Measurements from ENCODE around the gene TMEM132D. TPM values are rescaled to one million over a fixed set of nuclear protein-coding genes. Genes with fewer than 3 reads are reported as not detected.

The TMEM132D gene
- total RNA-seq, 1 experiment from 2014 or later, result not detected

DNA sequence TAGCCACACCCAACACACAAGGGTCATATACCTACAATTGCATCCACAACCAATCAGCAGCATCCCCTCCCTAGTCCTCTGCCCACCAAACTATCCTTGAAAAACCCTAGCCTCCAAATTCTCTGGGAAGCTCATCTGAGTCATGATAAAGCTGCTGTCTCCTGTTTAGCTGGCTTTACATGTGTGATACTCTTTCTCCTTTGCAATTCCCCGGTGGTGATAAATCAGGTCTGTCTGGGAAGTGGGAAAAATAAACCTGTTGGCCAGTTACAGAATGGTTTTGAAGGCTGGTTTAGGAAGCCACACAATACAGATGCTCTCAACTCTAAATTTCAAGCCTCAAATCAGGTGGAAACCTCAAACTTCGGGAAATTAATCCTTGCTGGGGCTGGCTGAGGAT, 41.9 kb downstream of the TMEM132D start:
- H3K27me3 ChIP-seq (ENCODE audit: control insufficient read depth, insufficient read depth, low read length), result no peaks in the 10 kb centered on the region
- BruUV-seq (replicated peaks), result no TSS peak
- TF ChIP-seq SIN3A (IDR thresholded peaks at IDR 0.05; ENCODE audit: borderline replicate concordance, insufficient read depth, low read depth, low read length) (no peak), TCF7L2 (IDR thresholded peaks at IDR 0.05; ENCODE audit: low read depth, low read length) (no peak), POLR2AphosphoS5 (IDR thresholded peaks at IDR 0.05; ENCODE audit: low read depth, low read length) (no peak)
- TF ChIP-seq, protein P1, sequence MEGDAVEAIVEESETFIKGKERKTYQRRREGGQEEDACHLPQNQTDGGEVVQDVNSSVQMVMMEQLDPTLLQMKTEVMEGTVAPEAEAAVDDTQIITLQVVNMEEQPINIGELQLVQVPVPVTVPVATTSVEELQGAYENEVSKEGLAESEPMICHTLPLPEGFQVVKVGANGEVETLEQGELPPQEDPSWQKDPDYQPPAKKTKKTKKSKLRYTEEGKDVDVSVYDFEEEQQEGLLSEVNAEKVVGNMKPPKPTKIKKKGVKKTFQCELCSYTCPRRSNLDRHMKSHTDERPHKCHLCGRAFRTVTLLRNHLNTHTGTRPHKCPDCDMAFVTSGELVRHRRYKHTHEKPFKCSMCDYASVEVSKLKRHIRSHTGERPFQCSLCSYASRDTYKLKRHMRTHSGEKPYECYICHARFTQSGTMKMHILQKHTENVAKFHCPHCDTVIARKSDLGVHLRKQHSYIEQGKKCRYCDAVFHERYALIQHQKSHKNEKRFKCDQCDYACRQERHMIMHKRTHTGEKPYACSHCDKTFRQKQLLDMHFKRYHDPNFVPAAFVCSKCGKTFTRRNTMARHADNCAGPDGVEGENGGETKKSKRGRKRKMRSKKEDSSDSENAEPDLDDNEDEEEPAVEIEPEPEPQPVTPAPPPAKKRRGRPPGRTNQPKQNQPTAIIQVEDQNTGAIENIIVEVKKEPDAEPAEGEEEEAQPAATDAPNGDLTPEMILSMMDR (IDR thresholded peaks at IDR 0.05), result no peak
- TF ChIP-seq, protein P2, sequence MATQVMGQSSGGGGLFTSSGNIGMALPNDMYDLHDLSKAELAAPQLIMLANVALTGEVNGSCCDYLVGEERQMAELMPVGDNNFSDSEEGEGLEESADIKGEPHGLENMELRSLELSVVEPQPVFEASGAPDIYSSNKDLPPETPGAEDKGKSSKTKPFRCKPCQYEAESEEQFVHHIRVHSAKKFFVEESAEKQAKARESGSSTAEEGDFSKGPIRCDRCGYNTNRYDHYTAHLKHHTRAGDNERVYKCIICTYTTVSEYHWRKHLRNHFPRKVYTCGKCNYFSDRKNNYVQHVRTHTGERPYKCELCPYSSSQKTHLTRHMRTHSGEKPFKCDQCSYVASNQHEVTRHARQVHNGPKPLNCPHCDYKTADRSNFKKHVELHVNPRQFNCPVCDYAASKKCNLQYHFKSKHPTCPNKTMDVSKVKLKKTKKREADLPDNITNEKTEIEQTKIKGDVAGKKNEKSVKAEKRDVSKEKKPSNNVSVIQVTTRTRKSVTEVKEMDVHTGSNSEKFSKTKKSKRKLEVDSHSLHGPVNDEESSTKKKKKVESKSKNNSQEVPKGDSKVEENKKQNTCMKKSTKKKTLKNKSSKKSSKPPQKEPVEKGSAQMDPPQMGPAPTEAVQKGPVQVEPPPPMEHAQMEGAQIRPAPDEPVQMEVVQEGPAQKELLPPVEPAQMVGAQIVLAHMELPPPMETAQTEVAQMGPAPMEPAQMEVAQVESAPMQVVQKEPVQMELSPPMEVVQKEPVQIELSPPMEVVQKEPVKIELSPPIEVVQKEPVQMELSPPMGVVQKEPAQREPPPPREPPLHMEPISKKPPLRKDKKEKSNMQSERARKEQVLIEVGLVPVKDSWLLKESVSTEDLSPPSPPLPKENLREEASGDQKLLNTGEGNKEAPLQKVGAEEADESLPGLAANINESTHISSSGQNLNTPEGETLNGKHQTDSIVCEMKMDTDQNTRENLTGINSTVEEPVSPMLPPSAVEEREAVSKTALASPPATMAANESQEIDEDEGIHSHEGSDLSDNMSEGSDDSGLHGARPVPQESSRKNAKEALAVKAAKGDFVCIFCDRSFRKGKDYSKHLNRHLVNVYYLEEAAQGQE (IDR thresholded peaks at IDR 0.05; ENCODE audit: insufficient read depth in 1 of 2, low read depth in 2 of 2, low read length in 1 of 2), result no peak
- CTCF ChIA-PET, result no interaction called here
- no peaks in the 10 kb centered on the region for H3K4me1 ChIP-seq (ENCODE audit: control insufficient read depth, insufficient read depth, low read length)
- H3K4me3 ChIP-seq (ENCODE audit: low read depth in 2 of 2, low read length in 2 of 2), result no peak overlapping the region
- DNase-seq (ENCODE audit: low read depth, low spot score) (no peak), ATAC-seq (no peak)
- H3K9me3 ChIP-seq (ENCODE audit: control insufficient read depth, insufficient read depth, low read depth, low read length), result no peaks in the 10 kb centered on the region
- in situ Hi-C loops (cut with HindIII; ENCODE audit: low pct_unique_long_range_greater_than_20kb, low sequenced_read_pairs) (no loop called here), intact Hi-C loops (cut with micrococcal nuclease; ENCODE audit: unreplicated experiment) (no loop called here)
- no peak overlapping the region for H3K27ac ChIP-seq (ENCODE audit: low read length)
- POLR2A ChIA-PET, result no interaction called here
- no peaks in the 10 kb centered on the region for H3K36me3 ChIP-seq (ENCODE audit: control insufficient read depth, insufficient read depth, low read length)

DNA sequence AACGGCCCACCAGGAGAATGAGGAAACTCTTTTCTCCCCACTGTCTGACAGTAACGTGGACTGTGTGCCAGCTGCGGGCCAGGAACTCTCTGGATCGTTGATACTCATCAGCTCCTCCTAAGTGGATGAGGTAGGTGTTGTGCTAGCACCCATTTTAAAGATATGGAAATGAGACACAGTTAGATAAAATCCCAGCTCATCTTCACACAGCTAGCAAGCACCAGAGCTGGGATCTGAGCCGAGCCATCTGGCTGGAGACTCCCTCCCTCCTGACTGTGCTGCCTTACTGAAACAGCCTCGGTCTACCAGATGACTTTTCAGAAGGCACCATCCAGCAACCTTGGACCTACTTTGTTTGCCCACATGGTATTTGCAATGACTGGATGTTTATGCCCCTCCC, 49.2 kb downstream of the TMEM132D start:
- H3K27me3 ChIP-seq (ENCODE audit: control insufficient read depth, insufficient read depth, low read length), result no peaks in the 10 kb centered on the region
- H3K4me1 ChIP-seq (ENCODE audit: control insufficient read depth, insufficient read depth, low read length), result no peaks in the 10 kb centered on the region
- in situ Hi-C loops (cut with HindIII; ENCODE audit: low pct_unique_long_range_greater_than_20kb, low sequenced_read_pairs), result no loop called here
- ChIA-PET CTCF (no interaction called here), POLR2A (no interaction called here)
- BruUV-seq (replicated peaks), result no TSS peak
- DNase-seq (ENCODE audit: low read depth, low spot score) (no peak), ATAC-seq (no peak)
- TF ChIP-seq TCF7L2 (IDR thresholded peaks at IDR 0.05; ENCODE audit: low read depth, low read length) (no peak), SIN3A (IDR thresholded peaks at IDR 0.05; ENCODE audit: borderline replicate concordance, insufficient read depth, low read depth, low read length) (no peak), POLR2AphosphoS5 (IDR thresholded peaks at IDR 0.05; ENCODE audit: low read depth, low read length) (no peak)
- TF ChIP-seq, protein P2 (IDR thresholded peaks at IDR 0.05; ENCODE audit: insufficient read depth in 1 of 2, low read depth in 2 of 2, low read length in 1 of 2), result no peak
- TF ChIP-seq, protein P1 (IDR thresholded peaks at IDR 0.05), result no peak
- H3K4me3 ChIP-seq (ENCODE audit: low read depth in 2 of 2, low read length in 2 of 2), result no peak overlapping the region
- H3K36me3 ChIP-seq (ENCODE audit: control insufficient read depth, insufficient read depth, low read length), result no peaks in the 10 kb centered on the region
- no peak overlapping the region for H3K27ac ChIP-seq (ENCODE audit: low read length)
- intact Hi-C loops (cut with micrococcal nuclease; ENCODE audit: unreplicated experiment), result no loop called here
- H3K9me3 ChIP-seq (ENCODE audit: control insufficient read depth, insufficient read depth, low read depth, low read length), result no peaks in the 10 kb centered on the region
